GM12864 (cell line): Measurements from ENCODE around the gene LBX2.

Experiments
- DNase-seq: peaks from one replicate; pipeline ENCODE4 v3.0.0-alpha.2; 2011; ENCODE audit warnings: low read depth
- H3K4me3 ChIP-seq: 2 replicates; pipeline ENCODE4 v1.5.1; 2011; ENCODE audit warnings: mild to moderate bottlenecking, low read depth, low read length, control low read depth
- TF ChIP-seq, protein P1 (sequence below): IDR thresholded peaks from 2 replicates; pipeline ENCODE4 v1.5.1; 2011; ENCODE audit warnings: low read depth, mild to moderate bottlenecking, moderate library complexity, low read length, control low read depth, inconsistent platforms; ENCODE audit errors: missing control alignments

Gene LBX2, protein sequence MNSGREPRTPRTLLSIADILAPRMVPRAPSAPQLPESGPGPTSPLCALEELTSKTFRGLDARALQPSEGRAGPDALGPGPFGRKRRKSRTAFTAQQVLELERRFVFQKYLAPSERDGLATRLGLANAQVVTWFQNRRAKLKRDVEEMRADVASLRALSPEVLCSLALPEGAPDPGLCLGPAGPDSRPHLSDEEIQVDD

DNA sequence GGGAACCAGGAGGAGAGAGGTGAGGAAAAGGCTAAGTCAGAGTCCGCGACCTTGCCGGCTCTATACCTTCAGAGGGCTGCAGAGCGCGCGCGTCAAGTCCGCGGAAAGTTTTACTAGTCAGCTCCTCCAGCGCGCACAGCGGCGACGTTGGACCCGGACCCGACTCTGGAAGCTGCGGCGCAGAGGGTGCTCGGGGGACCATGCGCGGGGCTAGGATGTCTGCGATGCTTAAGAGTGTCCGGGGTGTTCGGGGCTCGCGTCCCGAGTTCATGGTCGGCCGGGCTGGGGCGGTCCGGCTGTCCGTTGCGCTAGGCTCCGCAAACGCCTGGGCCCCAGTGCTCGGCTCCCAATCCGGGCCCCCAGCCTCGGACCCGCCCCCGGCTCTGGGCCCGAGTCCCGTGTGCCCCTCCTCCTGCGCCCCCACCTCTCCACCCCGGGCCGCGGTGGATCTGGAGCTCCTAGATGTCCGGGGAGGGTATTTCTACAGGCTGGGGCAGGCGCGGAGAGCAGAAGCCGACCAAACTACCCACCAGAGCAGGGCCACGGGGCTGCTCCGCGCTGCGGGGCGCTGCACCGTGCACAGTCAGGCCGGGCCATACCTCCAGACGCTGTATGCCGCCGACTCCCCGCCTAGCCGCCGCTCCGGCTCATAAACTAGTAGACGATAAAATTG lies at the start of gene LBX2:
LBX2 (minus strand) TSS at position 337 of the 673 bp plus-strand sequence; CDS start at position 271, 66 bp downstream.
- H3K4me3 ChIP-seq = no peak within 1 kb of the TSS; the same call in 1 of the 2 replicates
- DNase-seq = no peak
- TF ChIP-seq, protein P1, sequence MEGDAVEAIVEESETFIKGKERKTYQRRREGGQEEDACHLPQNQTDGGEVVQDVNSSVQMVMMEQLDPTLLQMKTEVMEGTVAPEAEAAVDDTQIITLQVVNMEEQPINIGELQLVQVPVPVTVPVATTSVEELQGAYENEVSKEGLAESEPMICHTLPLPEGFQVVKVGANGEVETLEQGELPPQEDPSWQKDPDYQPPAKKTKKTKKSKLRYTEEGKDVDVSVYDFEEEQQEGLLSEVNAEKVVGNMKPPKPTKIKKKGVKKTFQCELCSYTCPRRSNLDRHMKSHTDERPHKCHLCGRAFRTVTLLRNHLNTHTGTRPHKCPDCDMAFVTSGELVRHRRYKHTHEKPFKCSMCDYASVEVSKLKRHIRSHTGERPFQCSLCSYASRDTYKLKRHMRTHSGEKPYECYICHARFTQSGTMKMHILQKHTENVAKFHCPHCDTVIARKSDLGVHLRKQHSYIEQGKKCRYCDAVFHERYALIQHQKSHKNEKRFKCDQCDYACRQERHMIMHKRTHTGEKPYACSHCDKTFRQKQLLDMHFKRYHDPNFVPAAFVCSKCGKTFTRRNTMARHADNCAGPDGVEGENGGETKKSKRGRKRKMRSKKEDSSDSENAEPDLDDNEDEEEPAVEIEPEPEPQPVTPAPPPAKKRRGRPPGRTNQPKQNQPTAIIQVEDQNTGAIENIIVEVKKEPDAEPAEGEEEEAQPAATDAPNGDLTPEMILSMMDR = no peak

DNA sequence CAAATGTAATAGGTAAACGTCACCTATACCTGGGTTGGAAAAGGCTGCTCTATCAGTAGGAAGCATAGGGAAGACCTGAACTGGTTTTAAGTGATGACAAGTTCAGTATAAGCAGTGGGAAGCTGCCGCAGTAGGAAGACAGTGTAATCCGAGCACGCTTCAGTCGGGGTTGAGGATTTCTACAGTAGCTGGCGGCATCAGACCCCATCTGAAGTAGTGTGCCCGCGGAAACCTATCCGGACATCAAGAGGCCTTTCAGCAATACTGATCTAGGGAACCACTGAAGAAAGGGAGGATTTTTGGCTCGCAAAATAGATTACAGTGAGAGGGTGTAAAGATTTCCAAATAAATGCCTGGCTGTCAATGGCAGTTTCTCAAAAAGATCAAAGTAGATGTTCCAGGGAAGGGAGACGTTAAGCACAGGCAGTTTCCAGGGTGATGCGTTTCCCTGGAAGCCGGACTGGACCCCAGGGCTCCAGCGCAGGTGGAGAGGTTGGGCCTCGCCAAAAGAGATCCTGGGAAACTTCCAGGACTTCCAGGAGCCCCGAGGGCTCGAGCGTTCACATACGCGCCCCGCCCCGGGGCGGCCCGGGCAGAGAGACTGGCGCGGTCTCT lies 49.0 kb upstream of the LBX2 start:
- H3K4me3 ChIP-seq = peak overlapping the region; percentile 80
- no peak for DNase-seq
- TF ChIP-seq, protein P1 = no peak

DNA sequence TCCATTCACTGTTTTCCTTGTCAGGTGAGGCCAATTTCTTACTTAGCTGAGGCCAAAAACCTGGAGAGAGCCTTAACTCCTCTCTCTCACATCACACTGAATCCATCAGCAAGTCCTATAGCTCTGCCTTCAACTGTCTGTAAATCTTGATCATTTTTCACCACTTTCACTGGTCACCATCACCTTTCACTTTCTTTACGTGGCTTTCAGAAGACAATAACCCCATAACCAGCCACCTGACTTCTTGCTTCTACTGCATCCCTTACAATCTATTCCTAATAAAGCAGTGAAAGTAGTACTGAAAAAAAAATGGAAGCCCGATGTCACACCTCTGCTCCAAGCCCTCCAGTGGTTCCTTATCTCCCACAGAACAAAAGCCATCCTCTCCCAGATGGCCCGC lies 46.6 kb upstream of the LBX2 start:
- TF ChIP-seq, protein P1 = no peak
- DNase-seq = no peak
- H3K4me3 ChIP-seq = no peak overlapping the region

DNA sequence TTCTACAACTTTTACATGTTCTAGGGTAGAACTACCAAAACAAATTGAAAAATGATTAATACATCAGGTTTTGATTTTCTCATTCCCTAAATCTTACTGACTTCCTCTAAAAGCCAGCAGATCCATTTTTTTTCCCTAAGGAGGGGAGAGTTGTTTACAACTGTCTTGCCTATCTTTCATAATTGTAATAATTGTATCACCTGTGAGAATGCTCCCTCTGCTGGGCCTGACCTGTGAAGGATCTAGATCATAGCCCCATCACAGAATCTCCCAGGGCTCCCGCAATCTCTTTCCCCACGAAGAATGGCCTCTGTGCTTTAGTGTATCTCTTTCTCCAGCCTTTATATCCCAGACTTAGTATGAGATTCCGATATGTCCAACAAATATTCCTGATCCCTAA lies 45.2 kb upstream of the LBX2 start:
- TF ChIP-seq, protein P1 = peak; percentile 22
- no peak overlapping the region for H3K4me3 ChIP-seq
- DNase-seq = no peak

DNA sequence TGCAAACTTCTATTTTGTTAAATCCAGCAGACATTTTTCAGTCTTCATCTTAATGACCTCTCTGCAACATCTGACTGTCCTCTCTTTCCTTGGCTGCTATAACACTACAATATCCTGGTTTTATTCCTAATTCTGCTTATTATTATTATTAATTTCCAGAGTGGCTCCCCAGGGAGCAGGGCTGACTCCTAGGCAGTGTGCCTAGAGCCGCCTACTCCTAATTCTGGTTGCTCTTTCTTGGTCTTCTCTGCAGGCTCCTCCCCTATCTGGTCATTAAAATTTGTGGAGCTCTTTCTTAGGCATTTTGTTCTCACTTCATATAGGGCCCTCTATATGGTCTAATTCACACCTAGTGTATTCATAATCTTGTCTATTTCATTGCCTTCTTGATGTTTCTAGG lies 43.6 kb upstream of the LBX2 start:
- no peak for DNase-seq
- no peak overlapping the region for H3K4me3 ChIP-seq
- TF ChIP-seq, protein P1 = no peak

DNA sequence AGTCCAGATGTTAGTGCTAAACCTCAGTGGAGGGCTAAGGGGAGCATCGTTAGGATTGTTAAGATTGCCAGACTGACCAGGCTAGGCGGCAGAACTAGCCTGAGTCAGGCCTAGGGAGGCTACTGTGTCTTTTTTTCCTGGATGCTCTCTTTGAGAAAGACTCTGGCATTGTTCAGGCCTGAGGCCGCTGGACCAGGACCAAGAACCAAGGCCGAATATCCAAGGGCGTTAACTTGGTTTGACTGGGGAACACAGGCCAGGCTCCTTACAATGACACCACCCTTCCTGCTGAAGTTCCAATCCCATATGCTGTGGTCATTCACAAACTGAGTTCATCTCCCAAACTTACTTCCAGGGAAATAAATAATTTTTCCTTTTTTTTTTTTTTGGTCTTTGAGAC lies 40.9 kb upstream of the LBX2 start:
- no peak overlapping the region for H3K4me3 ChIP-seq
- TF ChIP-seq, protein P1 = no peak
- DNase-seq = no peak
